K562 (cell line): Measurements from ENCODE around the gene TRMU. TPM values are rescaled to one million over a fixed set of nuclear protein-coding genes. Genes with fewer than 3 reads are reported as not detected.
A peak's percentile ranks its signal among the peaks of the same experiment; 100 is the strongest.

Experiments
- ATAC-seq: fragments of 200-7000 bp; cut with Tn5 transposase; 3 replicates; pipeline ENCODE4 v1.9.1; 2020; ENCODE audit warnings: moderate library complexity
- BruUV-seq: library from RNA; stranded (reverse); fragments of 400-500 nt; replicated peaks from 2 replicates; lab custom pipeline; 2021; lab: Mats Ljungman, UMichigan
- CTCF ChIA-PET: fragments of 300-600 bp; formaldehyde crosslinking; extraction: SDS; loops from one replicate; lab custom pipeline; 2021; ENCODE audit warnings: low intra/inter-chr PET ratio; lab: Yijun Ruan, JAX
- POLR2A ChIA-PET: fragments of 300-600, 350-650 bp; sonication (Branson Sonifier 250); formaldehyde crosslinking; extraction: SDS; loops from one replicate; lab custom pipeline; 2021; ENCODE audit warnings: antibody characterized with exemption, inconsistent platforms; lab: Yijun Ruan, JAX
- DNase-seq, 4 experiments: peaks; one replicate each; pipeline versions ENCODE4 v3.0.0 to v3.0.0-alpha.2; 2011 to 2018; ENCODE audit warnings: low spot score in 3 of 4, mixed read lengths in 3 of 4; ENCODE audit errors: extremely low read depth in 1 of 4
- FAIRE-seq: peaks from 2 replicates; lab custom pipeline; 2011; peaks lifted over from hg19 to GRCh38; lab: Jason Lieb, UNC
- H2AFZ ChIP-seq: 2 replicates; pipeline ENCODE4 v1.6.0; 2011; ENCODE audit warnings: low read depth, low read length, control low read depth, inconsistent platforms
- H3K27ac ChIP-seq: fragments of 200-600 bp; 3 replicates; pipeline ENCODE4 v1.8.0; 2011; ENCODE audit warnings: low read depth, mild to moderate bottlenecking, control low read depth, inconsistent platforms, low read length, moderate library complexity, mixed read lengths; ENCODE audit errors: extremely low read depth
- H3K27me3 ChIP-seq, 2 experiments: fragments of 300-600 bp in 1 of 2; 2 replicates in 1 of 2; 3 replicates in 1 of 2; pipeline versions ENCODE4 v1.6.0 to v1.8.0; 2011; ENCODE audit warnings: inconsistent platforms in 2 of 2, low read length in 2 of 2, mild to moderate bottlenecking in 1 of 2, mixed read lengths in 1 of 2, moderate library complexity in 1 of 2; ENCODE audit not compliant: control insufficient read depth in 2 of 2, insufficient read depth in 2 of 2
- H3K36me3 ChIP-seq: fragments of 300-600 bp; 3 replicates; pipeline ENCODE4 v1.8.0; 2011; ENCODE audit warnings: mild to moderate bottlenecking, low read length, inconsistent platforms; ENCODE audit not compliant: control insufficient read depth, insufficient read depth
- H3K4me1 ChIP-seq, 2 experiments: fragments of 200-600 bp in 1 of 2; replicated peaks in 1 of 2; 2 replicates in 1 of 2; 3 replicates in 1 of 2; pipeline versions ENCODE4 v1.5.1 to v1.8.0; 2011; ENCODE audit warnings: inconsistent platforms in 2 of 2, low read length in 2 of 2, mild to moderate bottlenecking in 1 of 2, mixed read lengths in 1 of 2, moderate library complexity in 1 of 2; ENCODE audit not compliant: control insufficient read depth in 2 of 2, insufficient read depth in 2 of 2
- H3K4me2 ChIP-seq: 2 replicates; pipeline ENCODE4 v1.6.1; 2011; ENCODE audit warnings: low read length, control low read depth, inconsistent platforms, mixed read lengths; ENCODE audit not compliant: insufficient read depth
- H3K4me3 ChIP-seq: fragments of 200-600 bp; sonication (generic), shearing (Covaris generic); 2 replicates; pipeline ENCODE4 v1.5.1; 2016; ENCODE audit warnings: control low read depth, inconsistent platforms
- H3K79me2 ChIP-seq: fragments of 200-600 bp; 3 replicates; pipeline ENCODE4 v1.8.0; 2011; ENCODE audit warnings: low read length, inconsistent platforms; ENCODE audit not compliant: control insufficient read depth, insufficient read depth
- H3K9ac ChIP-seq, 2 experiments: 2 replicates each; pipeline versions ENCODE4 v1.6.0 to v1.6.1; 2011; ENCODE audit warnings: low read depth in 2 of 2, low read length in 2 of 2, control low read depth in 1 of 2, inconsistent platforms in 1 of 2, mild to moderate bottlenecking in 1 of 2, mixed read lengths in 1 of 2; ENCODE audit not compliant: insufficient read depth in 1 of 2
- H3K9me1 ChIP-seq: one replicate; pipeline ENCODE4 v1.6.0; 2011; ENCODE audit warnings: inconsistent platforms, mild to moderate bottlenecking, low read length, moderate library complexity; ENCODE audit not compliant: control insufficient read depth, insufficient read depth
- H3K9me3 ChIP-seq: replicated peaks from 2 replicates; pipeline ENCODE4 v1.5.1; 2011; ENCODE audit warnings: low read depth, low read length, inconsistent platforms; ENCODE audit not compliant: control insufficient read depth, insufficient read depth
- H4K20me1 ChIP-seq: replicated peaks from 2 replicates; pipeline ENCODE4 v1.6.1; 2011; ENCODE audit warnings: low read length, inconsistent platforms, mixed read lengths; ENCODE audit not compliant: control insufficient read depth, insufficient read depth
- EZH2 ChIP-seq: IDR thresholded peaks from 2 replicates; pipeline ENCODE4 v1.6.1; 2012; ENCODE audit warnings: low read depth, mild to moderate bottlenecking, inconsistent platforms, low read length, borderline replicate concordance
- MAFF ChIP-seq: IDR thresholded peaks from 2 replicates; pipeline ENCODE4 v1.6.1; 2012; ENCODE audit warnings: low read length, improper control_type of control experiment
- ZNF146 ChIP-seq: IDR thresholded peaks from one replicate; pipeline ENCODE4 v1.6.1; 2018; ENCODE audit warnings: missing compliant biosample characterization; ENCODE audit not compliant: unreplicated experiment
- WGBS: fragments of 100-300 bp; shearing (Covaris generic); methylation state at CpG from one replicate; pipeline ENCODE4 v1.1.6; 2016; ENCODE audit warnings: low coverage, mixed read lengths; ENCODE audit not compliant: insufficient coverage; ENCODE audit errors: missing lambda C conversion rate; 5-methylcytosine and 5-hydroxymethylcytosine counted together
- in situ Hi-C: fragments of 300-500 bp; cut with MboI; formaldehyde crosslinking; loops from 4 replicates; pipeline ENCODE4 v1.15.0; 2018; ENCODE audit warnings: inconsistent platforms, mixed read lengths
- intact Hi-C: fragments of 100-400 bp; cut with micrococcal nuclease; formaldehyde crosslinking; loops from 2 replicates; pipeline ENCODE4 v1.14.2; 2022
- polyA plus RNA-seq, 8 experiments: library from polyadenylated mRNA; depleted of rRNA in 4 of 8; stranded (reverse) in 5 of 8; unstranded in 3 of 8; fragments of >200 nt; fragmentation: Nextera tagmentation in 2 of 8; fragmentation: Illumina TruSeq in 1 of 8; extraction: Ambion mirVana in 2 of 8; extraction: Trizol in 1 of 8; gene quantifications; 2 replicates each; pipeline versions ENCODE4 v1.2.1 to v1.2.3, GENCODE V29; 2011 to 2014; ENCODE audit warnings: inconsistent platforms in 1 of 8, missing spikeins in 1 of 8
- total RNA-seq, 7 experiments: library from RNA; depleted of rRNA in 6 of 7; stranded (reverse); fragments of >200 nt in 6 of 7; fragmentation: Illumina TruSeq in 2 of 7; extraction: Trizol in 2 of 7; gene quantifications; 2 replicates each; pipeline versions ENCODE4 v1.2.1 to v1.2.3, GENCODE V29; 2011 to 2021; ENCODE audit warnings: low replicate concordance in 1 of 7
- TF ChIP-seq, protein P1 (sequence below), 3 experiments: IDR thresholded peaks in 2 of 3; conservative IDR thresholded peaks in 1 of 3; 2 replicates each; pipeline ENCODE4 v1.5.1; 2011 to 2012; ENCODE audit warnings: low read length in 3 of 3, mild to moderate bottlenecking in 3 of 3, control low read depth in 2 of 3, improper control_type of control experiment in 1 of 3, inconsistent platforms in 1 of 3, low read depth in 1 of 3, mixed read lengths in 1 of 3, moderate library complexity in 1 of 3; ENCODE audit not compliant: insufficient read depth in 2 of 3
- TF ChIP-seq, protein P2 (sequence below), 2 experiments: IDR thresholded peaks; 2 replicates each; pipeline ENCODE4 v1.6.1; 2011; ENCODE audit warnings: borderline replicate concordance in 1 of 2, control low read depth in 1 of 2, low read depth in 1 of 2, low read length in 1 of 2, mild to moderate bottlenecking in 1 of 2, mixed read lengths in 1 of 2, moderate library complexity in 1 of 2; ENCODE audit not compliant: insufficient read depth in 1 of 2, insufficient read length in 1 of 2, poor library complexity in 1 of 2, severe bottlenecking in 1 of 2; ENCODE audit errors: extremely low read depth in 1 of 2
- TF ChIP-seq, protein P3 (sequence below): sonication (generic); formaldehyde crosslinking; IDR thresholded peaks from 2 replicates; pipeline ENCODE4 v1.8.1; 2022; ENCODE audit warnings: missing genetic modification reagents
- TF ChIP-seq, protein P4 (sequence below): fragments of 450-650 bp; IDR thresholded peaks from 2 replicates; pipeline ENCODE4 v1.6.1; 2016; ENCODE audit warnings: mild to moderate bottlenecking

Gene TRMU
- total and polyA plus RNA-seq, 9 of the 15 experiments (the other 6 are each of a cell fraction or from before 2014, with no cell fraction given): 2.3 to 49.9 (median 35.3) TPM

DNA sequence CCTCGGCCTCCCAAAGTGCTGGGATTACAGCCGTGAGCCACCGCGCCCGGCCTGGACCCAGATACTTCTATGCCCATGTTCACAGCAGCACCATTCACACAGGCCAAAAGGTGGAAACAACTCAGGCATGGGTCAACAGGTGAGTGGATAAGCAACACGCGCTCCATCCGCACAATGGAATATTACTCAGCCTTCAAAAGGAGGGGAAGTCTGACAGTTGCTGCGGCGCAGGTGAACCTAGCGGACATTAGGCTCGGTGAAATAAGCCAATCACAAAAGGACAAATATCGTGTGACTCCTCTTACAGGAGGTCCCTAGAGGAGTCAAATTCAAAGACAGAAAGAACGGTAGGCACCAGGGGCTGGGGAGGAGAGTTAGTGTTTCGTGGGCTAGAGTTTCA is 47.0 kb downstream of the TRMU start:
- Histone ChIP-seq H3K9ac (no peak overlapping the region), H3K4me2 (no peak overlapping the region), H3K36me3 (no peaks in the 10 kb centered on the region), H3K9me3 (no peaks in the 10 kb centered on the region), H3K4me3 (no peak overlapping the region), H3K27me3 (peaks cover 5 to 54% of the 10 kb centered on the region in 2 experiments; a peak in 3 of 5 replicates), H3K79me2 (no peaks in the 10 kb centered on the region), H3K4me1 (peaks cover 0 to 12% of the 10 kb centered on the region in 2 experiments; a peak in 2 of 5 replicates), H3K27ac (no peak overlapping the region), H4K20me1 (no peaks in the 10 kb centered on the region; the same call in 1 of the 2 replicates), H3K9me1 (no peaks in the 10 kb centered on the region), H2AFZ (no peak overlapping the region)
- no peak for ATAC-seq
- WGBS: 41% methylated on average over 13 of the region's 15 CpGs
- no peak for FAIRE-seq
- in situ Hi-C loops: no loop called here
- intact Hi-C loops: no loop called here
- POLR2A ChIA-PET: no interaction called here
- no TSS peak for BruUV-seq
- TF ChIP-seq MAFF (no peak), ZNF146 (CRISPR knock-in tag) (peak; percentile 70)
- DNase-seq: no peak
- CTCF ChIA-PET: no interaction called here

DNA sequence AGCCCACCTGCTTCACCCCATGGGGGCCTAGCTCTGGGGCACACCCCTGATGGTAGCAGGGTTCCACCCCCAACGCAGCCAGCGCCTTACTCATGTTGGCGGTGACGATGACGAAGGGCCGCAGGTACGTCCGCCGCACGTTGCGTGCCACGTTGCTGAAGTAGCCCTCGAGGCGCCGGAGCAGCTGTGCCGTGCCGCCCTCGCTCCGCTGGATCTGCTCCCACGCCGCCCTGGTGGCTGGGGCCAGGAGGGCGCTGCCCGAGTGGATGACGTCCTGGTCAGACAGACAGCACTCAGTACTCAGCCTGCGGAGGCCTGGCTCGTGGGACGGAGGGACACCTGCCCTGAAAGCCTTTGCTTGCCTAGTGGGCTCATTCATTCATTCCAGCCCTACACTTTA is 50.8 kb downstream of the TRMU start:
- intact Hi-C loops: no loop called here

More for the DNA sequence above, 50.8 kb downstream of the TRMU start:
- TF ChIP-seq, protein P1, sequence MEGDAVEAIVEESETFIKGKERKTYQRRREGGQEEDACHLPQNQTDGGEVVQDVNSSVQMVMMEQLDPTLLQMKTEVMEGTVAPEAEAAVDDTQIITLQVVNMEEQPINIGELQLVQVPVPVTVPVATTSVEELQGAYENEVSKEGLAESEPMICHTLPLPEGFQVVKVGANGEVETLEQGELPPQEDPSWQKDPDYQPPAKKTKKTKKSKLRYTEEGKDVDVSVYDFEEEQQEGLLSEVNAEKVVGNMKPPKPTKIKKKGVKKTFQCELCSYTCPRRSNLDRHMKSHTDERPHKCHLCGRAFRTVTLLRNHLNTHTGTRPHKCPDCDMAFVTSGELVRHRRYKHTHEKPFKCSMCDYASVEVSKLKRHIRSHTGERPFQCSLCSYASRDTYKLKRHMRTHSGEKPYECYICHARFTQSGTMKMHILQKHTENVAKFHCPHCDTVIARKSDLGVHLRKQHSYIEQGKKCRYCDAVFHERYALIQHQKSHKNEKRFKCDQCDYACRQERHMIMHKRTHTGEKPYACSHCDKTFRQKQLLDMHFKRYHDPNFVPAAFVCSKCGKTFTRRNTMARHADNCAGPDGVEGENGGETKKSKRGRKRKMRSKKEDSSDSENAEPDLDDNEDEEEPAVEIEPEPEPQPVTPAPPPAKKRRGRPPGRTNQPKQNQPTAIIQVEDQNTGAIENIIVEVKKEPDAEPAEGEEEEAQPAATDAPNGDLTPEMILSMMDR (IDR thresholded peaks at IDR 0.05 in 2 of 3, conservative IDR thresholded peaks at IDR 0.05 in 1 of 3; ENCODE audit: insufficient read depth in 2 of 3, low read depth in 1 of 3, low read length in 3 of 3): peak in 1 of 3 experiments; percentile 21; a peak in 1 of 6 replicates
- TF ChIP-seq, protein P2, sequence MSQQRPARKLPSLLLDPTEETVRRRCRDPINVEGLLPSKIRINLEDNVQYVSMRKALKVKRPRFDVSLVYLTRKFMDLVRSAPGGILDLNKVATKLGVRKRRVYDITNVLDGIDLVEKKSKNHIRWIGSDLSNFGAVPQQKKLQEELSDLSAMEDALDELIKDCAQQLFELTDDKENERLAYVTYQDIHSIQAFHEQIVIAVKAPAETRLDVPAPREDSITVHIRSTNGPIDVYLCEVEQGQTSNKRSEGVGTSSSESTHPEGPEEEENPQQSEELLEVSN (IDR thresholded peaks at IDR 0.05; ENCODE audit: borderline replicate concordance in 1 of 2, extremely low read depth in 1 of 2, insufficient read depth in 1 of 2, insufficient read length in 1 of 2, low read depth in 1 of 2, low read length in 1 of 2, poor library complexity in 1 of 2, severe bottlenecking in 1 of 2): peak in 1 of 2 experiments; percentile 41
- no peak for TF ChIP-seq EZH2
- TF ChIP-seq, protein P3, sequence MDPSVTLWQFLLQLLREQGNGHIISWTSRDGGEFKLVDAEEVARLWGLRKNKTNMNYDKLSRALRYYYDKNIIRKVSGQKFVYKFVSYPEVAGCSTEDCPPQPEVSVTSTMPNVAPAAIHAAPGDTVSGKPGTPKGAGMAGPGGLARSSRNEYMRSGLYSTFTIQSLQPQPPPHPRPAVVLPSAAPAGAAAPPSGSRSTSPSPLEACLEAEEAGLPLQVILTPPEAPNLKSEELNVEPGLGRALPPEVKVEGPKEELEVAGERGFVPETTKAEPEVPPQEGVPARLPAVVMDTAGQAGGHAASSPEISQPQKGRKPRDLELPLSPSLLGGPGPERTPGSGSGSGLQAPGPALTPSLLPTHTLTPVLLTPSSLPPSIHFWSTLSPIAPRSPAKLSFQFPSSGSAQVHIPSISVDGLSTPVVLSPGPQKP: no peak
- TF ChIP-seq, protein P4, sequence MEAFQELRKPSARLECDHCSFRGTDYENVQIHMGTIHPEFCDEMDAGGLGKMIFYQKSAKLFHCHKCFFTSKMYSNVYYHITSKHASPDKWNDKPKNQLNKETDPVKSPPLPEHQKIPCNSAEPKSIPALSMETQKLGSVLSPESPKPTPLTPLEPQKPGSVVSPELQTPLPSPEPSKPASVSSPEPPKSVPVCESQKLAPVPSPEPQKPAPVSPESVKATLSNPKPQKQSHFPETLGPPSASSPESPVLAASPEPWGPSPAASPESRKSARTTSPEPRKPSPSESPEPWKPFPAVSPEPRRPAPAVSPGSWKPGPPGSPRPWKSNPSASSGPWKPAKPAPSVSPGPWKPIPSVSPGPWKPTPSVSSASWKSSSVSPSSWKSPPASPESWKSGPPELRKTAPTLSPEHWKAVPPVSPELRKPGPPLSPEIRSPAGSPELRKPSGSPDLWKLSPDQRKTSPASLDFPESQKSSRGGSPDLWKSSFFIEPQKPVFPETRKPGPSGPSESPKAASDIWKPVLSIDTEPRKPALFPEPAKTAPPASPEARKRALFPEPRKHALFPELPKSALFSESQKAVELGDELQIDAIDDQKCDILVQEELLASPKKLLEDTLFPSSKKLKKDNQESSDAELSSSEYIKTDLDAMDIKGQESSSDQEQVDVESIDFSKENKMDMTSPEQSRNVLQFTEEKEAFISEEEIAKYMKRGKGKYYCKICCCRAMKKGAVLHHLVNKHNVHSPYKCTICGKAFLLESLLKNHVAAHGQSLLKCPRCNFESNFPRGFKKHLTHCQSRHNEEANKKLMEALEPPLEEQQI: no peak
- Histone ChIP-seq H3K4me2 (no peak overlapping the region), H3K9me1 (no peaks in the 10 kb centered on the region), H3K9me3 (no peaks in the 10 kb centered on the region), H3K79me2 (no peaks in the 10 kb centered on the region), H3K36me3 (no peaks in the 10 kb centered on the region), H3K27me3 (peaks cover 0 to 54% of the 10 kb centered on the region in 2 experiments; a peak in 2 of 5 replicates), H2AFZ (no peak overlapping the region), H4K20me1 (no peaks in the 10 kb centered on the region), H3K4me1 (peaks cover 0 to 18% of the 10 kb centered on the region in 2 experiments; a peak in 2 of 5 replicates), H3K27ac (no peak overlapping the region), H3K4me3 (no peak overlapping the region), H3K9ac (no peak overlapping the region)
- FAIRE-seq: no peak
- peak; percentile 64; the same call in 2 of the 3 replicates for ATAC-seq
- no peak for DNase-seq
- in situ Hi-C loops: no loop called here
- ChIA-PET POLR2A (no interaction called here), CTCF (no interaction called here)
- no TSS peak for BruUV-seq
- WGBS: 23% methylated on average over 14 of the region's 27 CpGs
